Activated T-cell treated with anti-CD3 and anti-CD28 coated beads, Interleukin-2, amount 50 U/mL, for 24 hours (primary cell): ENCODE results near the gene PRSS22.
A peak's percentile ranks its signal among the peaks of the same experiment; 100 is the strongest.

ENCODE experiments used
- DNase-seq: peaks from one replicate; pipeline ENCODE4 v3.0.0-alpha.2; 2020
- H3K27ac Mint-ChIP-seq: 2 replicates; pipeline ENCODE4 v1.8.0; 2020; ENCODE audit warnings: mild to moderate bottlenecking, mixed read lengths
- H3K27me3 Mint-ChIP-seq: 2 replicates; pipeline ENCODE4 v1.8.0; 2020; ENCODE audit warnings: mixed read lengths
- H3K36me3 Mint-ChIP-seq: 2 replicates; pipeline ENCODE4 v1.8.0; 2020; ENCODE audit warnings: low read depth, mixed read lengths
- H3K4me1 Mint-ChIP-seq: 2 replicates; pipeline ENCODE4 v1.8.0; 2020; ENCODE audit warnings: low read depth, mixed read lengths
- H3K4me3 Mint-ChIP-seq: 2 replicates; pipeline ENCODE4 v1.8.0; 2020; ENCODE audit warnings: mild to moderate bottlenecking, moderate library complexity, mixed read lengths
- H3K9me3 Mint-ChIP-seq: 2 replicates; pipeline ENCODE4 v1.8.0; 2020; ENCODE audit warnings: mixed read lengths

PRSS22 gene

GRCh38 chr16:2895813-2896212, 37.8 kb upstream of the PRSS22 start:
- no peak overlapping the region for H3K4me3 Mint-ChIP-seq

GRCh38 chr16:2894231-2894630, 36.3 kb upstream of the PRSS22 start:
- Mint-ChIP-seq H3K36me3 (peaks cover 7% of the 10 kb centered on the region), H3K4me1 (no peaks in the 10 kb centered on the region), H3K9me3 (no peaks in the 10 kb centered on the region), H3K4me3 (no peak overlapping the region), H3K27ac (no peak overlapping the region), H3K27me3 (no peaks in the 10 kb centered on the region)
- no peak for DNase-seq

More at GRCh38 chr16:2895813-2896212, 37.8 kb upstream of the PRSS22 start:
- H3K27ac Mint-ChIP-seq, result no peak overlapping the region
- no peaks in the 10 kb centered on the region for H3K9me3 Mint-ChIP-seq
- H3K36me3 Mint-ChIP-seq, result peaks cover 7% of the 10 kb centered on the region
- H3K27me3 Mint-ChIP-seq, result no peaks in the 10 kb centered on the region
- no peak for DNase-seq
- no peaks in the 10 kb centered on the region for H3K4me1 Mint-ChIP-seq

GRCh38 chr16:2884041-2884451, 26.1 kb upstream of the PRSS22 start:
- Mint-ChIP-seq H3K4me1 (peaks cover 23% of the 10 kb centered on the region), H3K27ac (peak overlapping the region; percentile 75), H3K36me3 (peaks cover 3% of the 10 kb centered on the region), H3K4me3 (peak overlapping the region; percentile 84), H3K27me3 (no peaks in the 10 kb centered on the region), H3K9me3 (no peaks in the 10 kb centered on the region)
- no peak for DNase-seq

GRCh38 chr16:2883458-2883908, 25.5 kb upstream of the PRSS22 start:
- H3K36me3 Mint-ChIP-seq, result peaks cover 3% of the 10 kb centered on the region
- H3K27ac Mint-ChIP-seq, result peak overlapping the region; percentile 75
- DNase-seq, result no peak
- H3K27me3 Mint-ChIP-seq, result no peaks in the 10 kb centered on the region
- no peaks in the 10 kb centered on the region for H3K9me3 Mint-ChIP-seq
- H3K4me1 Mint-ChIP-seq, result peaks cover 23% of the 10 kb centered on the region
- H3K4me3 Mint-ChIP-seq, result peak overlapping the region; percentile 84

GRCh38 chr16:2882650-2883457, 24.9 kb upstream of the PRSS22 start, which contains the start of gene FLYWCH2:
FLYWCH2 (plus strand) TSS chr16:2883215; CDS start chr16:2896450, 13,235 bp downstream.
- H3K9me3 Mint-ChIP-seq, result no peaks in the 10 kb centered on the region
- peak within 1 kb of the TSS; percentile 84 for H3K4me3 Mint-ChIP-seq
- peaks cover 3% of the 10 kb centered on the region for H3K36me3 Mint-ChIP-seq
- peaks cover 23% of the 10 kb centered on the region for H3K4me1 Mint-ChIP-seq
- no peaks in the 10 kb centered on the region for H3K27me3 Mint-ChIP-seq
- DNase-seq, result peak; percentile 100
- peak within 1 kb of the TSS; percentile 97 for H3K27ac Mint-ChIP-seq

- Mint-ChIP-seq H3K4me1 (peaks cover 23% of the 10 kb centered on the region), H3K4me3 (peak overlapping the region; percentile 84), H3K36me3 (peaks cover 3% of the 10 kb centered on the region), H3K9me3 (no peaks in the 10 kb centered on the region), H3K27ac (peak overlapping the region; percentile 97), H3K27me3 (no peaks in the 10 kb centered on the region)
- no peak for DNase-seq
These were observed 24.0 kb upstream of the PRSS22 start for GRCh38 chr16:2881783-2882649.

GRCh38 chr16:2879854-2880508, 22.0 kb upstream of the PRSS22 start:
- DNase-seq, result no peak
- Mint-ChIP-seq H3K27me3 (no peaks in the 10 kb centered on the region), H3K27ac (no peak overlapping the region), H3K4me1 (peaks cover 17% of the 10 kb centered on the region), H3K36me3 (peaks cover 3% of the 10 kb centered on the region), H3K4me3 (no peak overlapping the region), H3K9me3 (no peaks in the 10 kb centered on the region)

- Mint-ChIP-seq H3K27me3 (no peaks in the 10 kb centered on the region), H3K9me3 (no peaks in the 10 kb centered on the region), H3K4me3 (no peak overlapping the region), H3K36me3 (no peaks in the 10 kb centered on the region), H3K4me1 (peaks cover 2% of the 10 kb centered on the region), H3K27ac (no peak overlapping the region)
- DNase-seq, result peak; percentile 77
These were observed 17.0 kb upstream of the PRSS22 start for GRCh38 chr16:2874912-2875362.

GRCh38 chr16:2874032-2874911, 16.3 kb upstream of the PRSS22 start:
- H3K4me3 Mint-ChIP-seq, result no peak overlapping the region
- H3K27ac Mint-ChIP-seq, result no peak overlapping the region
- no peaks in the 10 kb centered on the region for H3K9me3 Mint-ChIP-seq

GRCh38 chr16:2871926-2872325, 14.0 kb upstream of the PRSS22 start:
- Mint-ChIP-seq H3K4me3 (no peak overlapping the region), H3K27me3 (no peaks in the 10 kb centered on the region), H3K9me3 (no peaks in the 10 kb centered on the region), H3K4me1 (peaks cover 12% of the 10 kb centered on the region), H3K36me3 (peaks cover 3% of the 10 kb centered on the region), H3K27ac (no peak overlapping the region)
- no peak for DNase-seq

More at GRCh38 chr16:2874032-2874911, 16.3 kb upstream of the PRSS22 start:
- H3K4me1 Mint-ChIP-seq, result peaks cover 2% of the 10 kb centered on the region
- no peaks in the 10 kb centered on the region for H3K27me3 Mint-ChIP-seq
- no peaks in the 10 kb centered on the region for H3K36me3 Mint-ChIP-seq
- no peak for DNase-seq

GRCh38 chr16:2867987-2868789, 10.2 kb upstream of the PRSS22 start:
- Mint-ChIP-seq H3K27me3 (no peaks in the 10 kb centered on the region), H3K9me3 (no peaks in the 10 kb centered on the region), H3K4me1 (peaks cover 16% of the 10 kb centered on the region), H3K4me3 (peak overlapping the region; percentile 91), H3K27ac (peak overlapping the region; percentile 95), H3K36me3 (peaks cover 3% of the 10 kb centered on the region)
- DNase-seq, result peak; percentile 98

- no peak for DNase-seq
- Mint-ChIP-seq H3K27ac (peak overlapping the region; percentile 95), H3K27me3 (no peaks in the 10 kb centered on the region), H3K36me3 (peaks cover 3% of the 10 kb centered on the region), H3K9me3 (no peaks in the 10 kb centered on the region), H3K4me3 (peak overlapping the region; percentile 91), H3K4me1 (peaks cover 16% of the 10 kb centered on the region)
These were observed 9.7 kb upstream of the PRSS22 start for GRCh38 chr16:2867661-2867986.

GRCh38 chr16:2866431-2866830, 8.5 kb upstream of the PRSS22 start:
- peaks cover 16% of the 10 kb centered on the region for H3K4me1 Mint-ChIP-seq
- H3K36me3 Mint-ChIP-seq, result peaks cover 3% of the 10 kb centered on the region
- no peaks in the 10 kb centered on the region for H3K9me3 Mint-ChIP-seq
- H3K27ac Mint-ChIP-seq, result no peak overlapping the region
- no peak for DNase-seq
- peaks cover 2% of the 10 kb centered on the region for H3K27me3 Mint-ChIP-seq
- H3K4me3 Mint-ChIP-seq, result peak overlapping the region; percentile 24
